MM.1S (cell line): ENCODE data around the gene TMUB2.

Experiments
- DNase-seq: peaks from one replicate; pipeline ENCODE4 v3.0.0-alpha.2; 2015
- H2AFZ ChIP-seq: fragments of 300-600 bp; sonication (generic); 2 replicates; pipeline ENCODE4 v1.6.0; 2016; ENCODE audit warnings: antibody characterized with exemption, low read length
- H3F3A ChIP-seq: fragments of 300-600 bp; sonication (generic); 2 replicates; pipeline ENCODE4 v1.6.1; 2016; ENCODE audit warnings: mild to moderate bottlenecking, antibody characterized with exemption, low read length, moderate library complexity, mixed read lengths; ENCODE audit not compliant: insufficient read depth
- H3K27ac ChIP-seq: fragments of 300-600 bp; sonication (generic); 2 replicates; pipeline ENCODE4 v1.5.1; 2016; ENCODE audit warnings: mild to moderate bottlenecking, low read length
- H3K27me3 ChIP-seq: fragments of 300-600 bp; sonication (generic); replicated peaks from 2 replicates; pipeline ENCODE4 v1.6.0; 2016; ENCODE audit warnings: low read length; ENCODE audit not compliant: insufficient read depth
- H3K36me3 ChIP-seq: fragments of 300-600 bp; sonication (generic); replicated peaks from 2 replicates; pipeline ENCODE4 v1.6.1; 2016; ENCODE audit warnings: mild to moderate bottlenecking, low read length, mixed read lengths; ENCODE audit not compliant: insufficient read depth
- H3K4me1 ChIP-seq: fragments of 300-600 bp; sonication (generic); 2 replicates; pipeline ENCODE4 v1.6.1; 2016; ENCODE audit warnings: low read length, mixed read lengths
- H3K4me2 ChIP-seq: fragments of 300-600 bp; sonication (generic); 2 replicates; pipeline ENCODE4 v1.6.0; 2016; ENCODE audit warnings: low read depth, low read length
- H3K4me3 ChIP-seq: fragments of 300-600 bp; sonication (generic); 2 replicates; pipeline ENCODE4 v1.5.1; 2016; ENCODE audit warnings: low read length, mixed read lengths
- H3K79me2 ChIP-seq: fragments of 300-600 bp; sonication (generic); 2 replicates; pipeline ENCODE4 v1.6.1; 2016; ENCODE audit warnings: mixed run types, low read length, mixed read lengths
- H3K9ac ChIP-seq: fragments of 300-600 bp; sonication (generic); 2 replicates; pipeline ENCODE4 v1.6.1; 2016; ENCODE audit warnings: low read length, mixed read lengths
- H3K9me2 ChIP-seq: fragments of 300-600 bp; sonication (generic); replicated peaks from 2 replicates; pipeline ENCODE4 v1.6.1; 2016; ENCODE audit warnings: mild to moderate bottlenecking, low read length, mixed read lengths; ENCODE audit not compliant: insufficient read depth
- H3K9me3 ChIP-seq: fragments of 300-600 bp; sonication (generic); replicated peaks from 2 replicates; pipeline ENCODE4 v1.6.1; 2016; ENCODE audit warnings: mild to moderate bottlenecking, low read length, mixed read lengths; ENCODE audit not compliant: insufficient read depth
- H4K20me1 ChIP-seq: fragments of 300-600 bp; sonication (generic); 2 replicates; pipeline ENCODE4 v1.6.1; 2016; ENCODE audit warnings: mild to moderate bottlenecking, low read length, moderate library complexity, mixed read lengths; ENCODE audit not compliant: insufficient read depth
- CTCF ChIP-seq: fragments of 300-600 bp; sonication (generic); IDR thresholded peaks from 2 replicates; pipeline ENCODE4 v1.5.1; 2016; ENCODE audit warnings: antibody characterized with exemption, low read length, mixed read lengths
- EZH2 ChIP-seq: fragments of 300-600 bp; sonication (generic); optimal IDR thresholded peaks from 2 replicates; pipeline ENCODE3; 2017; ENCODE audit warnings: low read depth, mild to moderate bottlenecking, antibody characterized with exemption, low read length, mixed read lengths
- EZH2phosphoT487 ChIP-seq: fragments of 300-600 bp; sonication (generic); IDR thresholded peaks from 2 replicates; pipeline ENCODE4 v1.6.1; 2018; ENCODE audit warnings: antibody characterized with exemption, low read length

Gene TMUB2

DNA sequence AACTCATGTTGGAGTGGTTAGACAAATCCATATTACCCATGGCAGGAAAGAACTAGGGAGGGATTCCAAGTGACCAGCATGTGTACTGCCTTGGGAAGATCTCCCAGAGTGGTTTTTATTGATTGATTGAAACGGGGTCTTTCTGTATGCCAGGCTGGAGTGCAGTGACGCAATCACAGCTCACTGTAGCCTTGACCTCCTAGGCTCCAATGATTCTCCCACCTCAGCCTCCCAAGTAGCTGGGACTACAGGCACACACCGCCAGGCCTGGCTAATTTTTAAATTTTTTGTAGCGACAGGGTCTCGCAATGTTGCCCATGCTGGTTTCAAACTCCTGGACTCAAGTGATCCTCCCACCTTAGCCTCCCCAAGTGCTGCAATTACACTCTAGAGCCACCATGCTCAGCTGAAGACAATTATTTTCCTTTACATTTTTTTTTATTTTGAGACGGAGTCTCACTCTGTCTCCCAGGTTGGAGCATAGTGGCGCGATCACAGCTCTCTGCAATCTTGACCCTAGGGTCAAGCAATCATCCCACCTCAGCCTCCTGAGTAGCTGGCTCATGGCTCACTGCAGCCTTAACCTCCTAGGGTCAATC, 2.5 kb upstream of the TMUB2 start:
- Histone ChIP-seq H3K4me3 (peak overlapping the region; percentile 91), H3K4me2 (peak overlapping the region; percentile 90), H3K27me3 (no peaks in the 10 kb centered on the region), H3K79me2 (peaks cover 70% of the 10 kb centered on the region), H3K9me3 (no peaks in the 10 kb centered on the region), H3K4me1 (peaks cover 21% of the 10 kb centered on the region; the same call in 1 of the 2 replicates), H3K9ac (peak overlapping the region; percentile 92; the same call in 1 of the 2 replicates), H4K20me1 (no peaks in the 10 kb centered on the region), H3F3A (peaks cover 29% of the 10 kb centered on the region), H3K9me2 (no peaks in the 10 kb centered on the region), H2AFZ (no peak overlapping the region), H3K36me3 (peaks cover 4% of the 10 kb centered on the region; the same call in 1 of the 2 replicates), H3K27ac (peak overlapping the region; percentile 91; the same call in 1 of the 2 replicates)
- TF ChIP-seq EZH2 (no peak), EZH2phosphoT487 (no peak), CTCF (no peak)
- DNase-seq: no peak

GRCh38 chr17:44187131-44187899, 543 bp downstream of the TMUB2 start:
- Histone ChIP-seq H3K27ac (peak overlapping the region; percentile 91), H3K79me2 (peaks cover 62% of the 10 kb centered on the region), H3K4me2 (peak overlapping the region; percentile 76), H3K9me2 (no peaks in the 10 kb centered on the region), H3K4me1 (peaks cover 21% of the 10 kb centered on the region; the same call in 1 of the 2 replicates), H3K4me3 (peak overlapping the region; percentile 94), H3K36me3 (no peaks in the 10 kb centered on the region; the same call in 1 of the 2 replicates), H3F3A (peaks cover 35% of the 10 kb centered on the region), H3K9me3 (no peaks in the 10 kb centered on the region), H4K20me1 (no peaks in the 10 kb centered on the region), H3K27me3 (no peaks in the 10 kb centered on the region), H3K9ac (peak overlapping the region; percentile 92), H2AFZ (peak overlapping the region; percentile 77)
- no peak for TF ChIP-seq EZH2phosphoT487
- DNase-seq: peak; percentile 26

GRCh38 chr17:44188576-44189403, 2.0 kb downstream of the TMUB2 start:
- Histone ChIP-seq H3K36me3 (no peaks in the 10 kb centered on the region), H3K4me3 (no peak overlapping the region)
- TF ChIP-seq EZH2 (no peak), EZH2phosphoT487 (no peak), CTCF (no peak)

More at GRCh38 chr17:44188576-44189403, 2.0 kb downstream of the TMUB2 start:
- H3K79me2 ChIP-seq: peaks cover 47% of the 10 kb centered on the region
- H3K9me2 ChIP-seq: no peaks in the 10 kb centered on the region
- H3K27ac ChIP-seq: no peak overlapping the region
- peak overlapping the region; percentile 76; the same call in 1 of the 2 replicates for H3K4me2 ChIP-seq
- H3K9ac ChIP-seq: no peak overlapping the region; the same call in 1 of the 2 replicates
- peaks cover 16% of the 10 kb centered on the region; the same call in 1 of the 2 replicates for H3K4me1 ChIP-seq
- no peaks in the 10 kb centered on the region for H4K20me1 ChIP-seq
- peaks cover 32% of the 10 kb centered on the region for H3F3A ChIP-seq
- H2AFZ ChIP-seq: no peak overlapping the region
- no peak for DNase-seq
- H3K9me3 ChIP-seq: no peaks in the 10 kb centered on the region
- H3K27me3 ChIP-seq: no peaks in the 10 kb centered on the region
